Peyer's patch (tissue), 4 donors: ENCODE data around the gene PSMB3.

ENCODE experiments used
- POLR2A ChIP-seq, 2 donors: fragments of 450-650 bp; IDR thresholded peaks; one replicate each; pipeline ENCODE4 v1.5.1; 2017; ENCODE audit warnings: antibody characterized with exemption in 2 of 2, mild to moderate bottlenecking in 2 of 2, moderate library complexity in 2 of 2
- TF ChIP-seq, protein P1 (sequence below), 6 experiments: fragments of 450-650 bp in 4 of 6; fragments of 200-600 bp in 2 of 6; sonication (generic) in 1 of 6; IDR thresholded peaks; one replicate each; pipeline ENCODE4 v1.5.1; 2017 to 2019; ENCODE audit warnings: antibody characterized with exemption in 6 of 6, mild to moderate bottlenecking in 3 of 6, moderate library complexity in 1 of 6

DNA sequence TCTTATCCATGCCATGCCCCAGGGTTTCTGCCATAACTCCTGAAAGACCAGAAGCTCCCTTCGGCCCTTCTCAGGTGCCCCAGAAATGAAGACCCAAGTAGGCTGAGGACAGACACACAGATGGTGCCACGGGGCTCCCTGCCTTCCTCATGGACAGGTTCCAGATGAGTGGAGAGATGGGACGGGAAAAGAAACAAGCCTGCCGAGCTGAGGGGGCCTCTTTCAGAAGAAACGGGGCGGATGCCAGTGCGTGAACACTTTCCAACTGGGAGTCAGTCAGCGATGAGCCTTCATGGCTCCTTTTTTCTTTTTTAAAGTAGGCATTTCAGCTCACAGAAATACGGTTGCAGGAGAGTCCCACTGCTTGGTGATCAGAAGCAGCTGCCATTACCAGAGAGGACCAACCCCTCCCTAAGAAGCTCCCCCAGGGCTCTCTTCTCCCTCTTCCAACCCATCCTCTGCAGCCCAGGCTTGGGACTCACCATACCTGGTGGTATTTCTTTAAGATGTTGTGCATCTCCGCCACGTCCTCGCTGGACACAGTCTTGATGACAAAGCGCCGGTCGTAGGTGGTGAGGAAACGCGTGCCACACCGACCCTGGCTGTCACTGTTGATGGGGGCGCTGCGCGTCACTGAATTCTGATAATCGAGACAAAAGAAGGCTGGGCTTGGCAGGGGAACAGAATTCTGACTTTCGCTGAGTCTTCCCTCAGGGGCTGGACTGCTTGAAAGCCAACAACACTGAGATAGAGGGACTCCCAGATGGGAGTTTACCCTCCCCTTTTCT is 27.6 kb downstream of the PSMB3 start:
- no peak for TF ChIP-seq POLR2A (IDR thresholded peaks at IDR 0.05)
- TF ChIP-seq, protein P1, sequence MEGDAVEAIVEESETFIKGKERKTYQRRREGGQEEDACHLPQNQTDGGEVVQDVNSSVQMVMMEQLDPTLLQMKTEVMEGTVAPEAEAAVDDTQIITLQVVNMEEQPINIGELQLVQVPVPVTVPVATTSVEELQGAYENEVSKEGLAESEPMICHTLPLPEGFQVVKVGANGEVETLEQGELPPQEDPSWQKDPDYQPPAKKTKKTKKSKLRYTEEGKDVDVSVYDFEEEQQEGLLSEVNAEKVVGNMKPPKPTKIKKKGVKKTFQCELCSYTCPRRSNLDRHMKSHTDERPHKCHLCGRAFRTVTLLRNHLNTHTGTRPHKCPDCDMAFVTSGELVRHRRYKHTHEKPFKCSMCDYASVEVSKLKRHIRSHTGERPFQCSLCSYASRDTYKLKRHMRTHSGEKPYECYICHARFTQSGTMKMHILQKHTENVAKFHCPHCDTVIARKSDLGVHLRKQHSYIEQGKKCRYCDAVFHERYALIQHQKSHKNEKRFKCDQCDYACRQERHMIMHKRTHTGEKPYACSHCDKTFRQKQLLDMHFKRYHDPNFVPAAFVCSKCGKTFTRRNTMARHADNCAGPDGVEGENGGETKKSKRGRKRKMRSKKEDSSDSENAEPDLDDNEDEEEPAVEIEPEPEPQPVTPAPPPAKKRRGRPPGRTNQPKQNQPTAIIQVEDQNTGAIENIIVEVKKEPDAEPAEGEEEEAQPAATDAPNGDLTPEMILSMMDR (IDR thresholded peaks at IDR 0.05), result no peak
